ENCODE measurements around the gene DPYSL4.

DNA sequence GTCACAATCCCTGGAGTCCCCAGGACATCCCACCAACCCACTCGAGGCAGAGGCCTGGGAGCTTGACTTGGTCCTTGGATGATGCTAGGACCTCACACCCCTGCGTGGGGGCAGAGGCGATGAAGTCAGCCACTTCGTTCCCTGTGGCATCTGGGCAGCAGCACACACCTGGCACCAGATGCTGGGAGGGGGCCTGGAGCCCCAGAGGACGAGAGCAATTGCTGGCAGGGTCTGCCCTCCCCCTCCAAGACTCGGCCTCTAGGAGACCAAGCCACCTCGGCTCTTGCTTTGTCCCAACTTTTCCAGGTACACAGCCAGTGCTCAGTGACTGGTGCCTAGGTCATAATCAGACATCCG is 39.1 kb downstream of the DPYSL4 start:
- TF ChIP-seq, protein P1, sequence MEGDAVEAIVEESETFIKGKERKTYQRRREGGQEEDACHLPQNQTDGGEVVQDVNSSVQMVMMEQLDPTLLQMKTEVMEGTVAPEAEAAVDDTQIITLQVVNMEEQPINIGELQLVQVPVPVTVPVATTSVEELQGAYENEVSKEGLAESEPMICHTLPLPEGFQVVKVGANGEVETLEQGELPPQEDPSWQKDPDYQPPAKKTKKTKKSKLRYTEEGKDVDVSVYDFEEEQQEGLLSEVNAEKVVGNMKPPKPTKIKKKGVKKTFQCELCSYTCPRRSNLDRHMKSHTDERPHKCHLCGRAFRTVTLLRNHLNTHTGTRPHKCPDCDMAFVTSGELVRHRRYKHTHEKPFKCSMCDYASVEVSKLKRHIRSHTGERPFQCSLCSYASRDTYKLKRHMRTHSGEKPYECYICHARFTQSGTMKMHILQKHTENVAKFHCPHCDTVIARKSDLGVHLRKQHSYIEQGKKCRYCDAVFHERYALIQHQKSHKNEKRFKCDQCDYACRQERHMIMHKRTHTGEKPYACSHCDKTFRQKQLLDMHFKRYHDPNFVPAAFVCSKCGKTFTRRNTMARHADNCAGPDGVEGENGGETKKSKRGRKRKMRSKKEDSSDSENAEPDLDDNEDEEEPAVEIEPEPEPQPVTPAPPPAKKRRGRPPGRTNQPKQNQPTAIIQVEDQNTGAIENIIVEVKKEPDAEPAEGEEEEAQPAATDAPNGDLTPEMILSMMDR (IDR thresholded peaks at IDR 0.05; ENCODE audit: poor library complexity), result no peak
- TF ChIP-seq EZH2 (IDR thresholded peaks at IDR 0.05; ENCODE audit: borderline replicate concordance), result no peak

Measured in hepatocyte (in vitro differentiated cells).